ENCODE measurements around the gene DGKE.

DGKE gene

GRCh38 chr17:56833809-56834379 is at the start of gene DGKE, which contains the start of gene C17orf67:
DGKE (plus strand) TSS chr17:56834151; CDS start chr17:56834796, 645 bp downstream.
C17orf67 (minus strand) TSS chr17:56833920; CDS start chr17:56815810, 18,110 bp downstream.
- no peak for TF ChIP-seq GATA1 (IDR thresholded peaks at IDR 0.05; ENCODE audit: low read depth, low read length)
- TF ChIP-seq POLR2A (IDR thresholded peaks at IDR 0.05; ENCODE audit: low read length), result peak; percentile 43

DNA sequence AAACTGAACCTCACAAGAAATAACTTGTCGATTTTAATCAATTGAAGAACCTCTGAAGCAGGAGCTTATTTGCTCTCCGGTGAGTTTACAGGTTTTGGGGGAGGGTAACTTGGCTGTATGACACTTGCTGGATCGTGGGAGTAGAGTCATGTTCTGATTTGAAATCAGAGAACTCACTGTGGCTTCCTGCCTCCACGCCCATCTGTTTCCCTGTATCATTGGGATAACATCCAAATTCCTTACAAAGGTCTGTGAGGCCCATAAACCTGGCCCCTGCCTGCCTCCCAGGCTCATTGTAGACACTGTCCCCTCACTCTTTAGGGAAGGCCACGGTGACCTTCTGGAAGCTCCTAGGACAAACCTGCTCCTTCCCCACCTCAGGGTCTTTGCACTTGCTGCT is 48.5 kb upstream of the DGKE start:
- no peak for DNase-seq
- TF ChIP-seq POLR2A (IDR thresholded peaks at IDR 0.05; ENCODE audit: low read length) (no peak), GATA1 (IDR thresholded peaks at IDR 0.05; ENCODE audit: low read depth, low read length) (no peak)

More at GRCh38 chr17:56833809-56834379, at the start of gene DGKE, which contains the start of gene C17orf67:
- DNase-seq, result peak; percentile 94 to 98

DNA sequence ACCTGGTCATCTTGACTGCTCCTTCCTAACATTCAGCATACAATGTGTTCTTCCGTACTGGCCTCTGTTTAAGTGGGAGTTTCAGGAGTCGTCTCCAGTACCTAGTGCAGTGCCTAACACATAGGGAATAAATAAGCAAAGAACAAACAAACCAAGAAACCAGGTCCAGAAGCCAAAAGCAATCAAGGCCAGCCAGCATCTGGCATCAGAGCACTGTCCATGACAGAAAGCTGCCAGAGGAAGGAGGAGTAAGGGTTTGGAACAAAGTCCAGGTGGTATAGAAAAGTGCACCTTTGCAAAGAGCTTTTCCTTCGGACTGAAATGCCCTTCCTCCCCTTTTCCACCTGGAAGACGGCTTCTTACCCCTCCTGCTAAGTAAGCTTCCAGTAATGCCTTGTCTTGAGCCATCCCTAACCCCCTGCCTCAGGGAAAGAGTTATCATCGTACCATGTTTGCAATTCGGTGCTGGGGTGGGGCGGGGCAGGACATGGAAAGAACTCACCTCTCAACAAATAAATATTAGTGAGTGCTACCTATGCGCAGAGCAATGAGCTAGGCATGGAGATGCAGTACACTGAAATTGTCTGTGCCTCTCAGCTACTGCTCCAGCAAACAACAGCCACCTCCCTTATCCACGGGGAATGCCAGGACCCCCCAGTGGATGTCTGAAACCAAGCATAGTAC is 47.8 kb upstream of the DGKE start:
- no peak for DNase-seq
- no peak for TF ChIP-seq POLR2A (IDR thresholded peaks at IDR 0.05; ENCODE audit: low read length)
- TF ChIP-seq GATA1 (IDR thresholded peaks at IDR 0.05; ENCODE audit: low read depth, low read length), result no peak

DNA sequence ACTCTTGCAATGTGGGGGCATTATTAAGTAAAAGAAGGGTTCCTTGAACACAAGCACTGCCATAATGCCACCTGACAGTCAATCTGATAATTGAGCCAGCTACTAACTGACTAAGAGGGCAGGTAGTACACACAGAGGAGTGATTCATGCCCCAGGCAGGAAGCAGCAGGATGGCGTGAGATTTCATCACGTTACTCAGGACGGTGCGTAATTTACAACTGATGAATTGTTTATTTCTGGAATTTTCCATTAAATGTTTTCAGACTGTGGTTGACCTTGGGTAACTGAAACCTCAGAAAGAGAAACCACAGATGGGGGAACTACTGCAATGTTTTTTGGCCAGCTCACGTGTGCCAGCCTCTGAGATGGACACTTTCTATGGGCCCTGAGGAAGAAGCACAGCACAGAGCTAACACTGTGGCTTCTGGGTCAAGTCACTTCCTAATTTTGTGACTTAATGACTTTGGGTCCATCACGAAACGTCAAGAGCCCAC is 46.9 kb upstream of the DGKE start:
- peak in 1 of 2 experiments; percentile 19 for DNase-seq
- TF ChIP-seq POLR2A (IDR thresholded peaks at IDR 0.05; ENCODE audit: low read length), result no peak
- no peak for TF ChIP-seq GATA1 (IDR thresholded peaks at IDR 0.05; ENCODE audit: low read depth, low read length)

- TF ChIP-seq GATA1 (IDR thresholded peaks at IDR 0.05; ENCODE audit: low read depth, low read length) (no peak), POLR2A (IDR thresholded peaks at IDR 0.05; ENCODE audit: low read length) (no peak)
- no peak for DNase-seq
Observed at GRCh38 chr17:56792267-56792666, 41.7 kb upstream of the DGKE start.

DNA sequence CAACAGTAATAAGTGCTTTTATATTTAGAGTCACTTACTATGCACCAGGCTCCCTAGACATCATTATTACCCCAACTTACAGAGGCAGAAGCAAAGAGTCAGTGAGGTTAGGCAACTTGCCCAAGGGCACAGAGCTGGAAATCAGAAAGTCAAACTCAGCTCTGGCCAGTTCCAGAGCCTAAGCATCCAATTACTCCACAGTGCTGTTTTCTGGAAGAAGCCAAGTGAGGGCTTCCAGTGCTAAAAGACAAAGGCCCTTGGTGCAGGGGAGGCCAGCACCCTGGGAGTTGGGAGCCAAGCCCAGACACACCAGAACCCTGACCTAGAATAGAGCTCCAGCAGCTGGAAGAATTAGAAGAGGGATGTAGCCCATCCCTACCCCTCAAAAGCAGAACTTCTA is 40.4 kb upstream of the DGKE start:
- DNase-seq, result no peak
- TF ChIP-seq GATA1 (IDR thresholded peaks at IDR 0.05; ENCODE audit: low read depth, low read length) (no peak), POLR2A (IDR thresholded peaks at IDR 0.05; ENCODE audit: low read length) (no peak)

DNA sequence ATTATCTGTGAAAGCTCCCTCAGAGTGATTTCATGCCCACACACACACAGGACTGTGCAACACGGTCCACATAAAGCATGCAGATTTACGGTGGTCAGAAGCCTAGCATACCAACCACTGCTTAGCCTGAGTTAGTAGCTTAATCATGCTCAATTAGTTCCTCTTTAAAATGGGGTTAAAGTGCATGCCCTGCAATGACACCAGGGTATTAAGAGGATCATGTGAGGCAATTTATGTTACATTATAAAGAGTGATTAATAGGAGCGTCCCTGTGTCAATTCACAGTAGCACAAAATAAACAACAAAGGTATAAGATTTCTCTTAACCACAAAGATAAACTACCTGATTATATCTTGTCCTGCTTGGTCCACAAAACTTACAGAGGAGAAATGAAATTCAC is 40.0 kb upstream of the DGKE start:
- DNase-seq, result no peak
- no peak for TF ChIP-seq POLR2A (IDR thresholded peaks at IDR 0.05; ENCODE audit: low read length)
- TF ChIP-seq GATA1 (IDR thresholded peaks at IDR 0.05; ENCODE audit: low read depth, low read length), result no peak

GRCh38 chr17:56795221-56795865 is 38.6 kb upstream of the DGKE start:
- TF ChIP-seq POLR2A (IDR thresholded peaks at IDR 0.05; ENCODE audit: low read length) (no peak), GATA1 (IDR thresholded peaks at IDR 0.05; ENCODE audit: low read depth, low read length) (no peak)
- no peak for DNase-seq

GRCh38 chr17:56796536-56796935 is 37.4 kb upstream of the DGKE start:
- no peak for DNase-seq
- TF ChIP-seq GATA1 (IDR thresholded peaks at IDR 0.05; ENCODE audit: low read depth, low read length) (no peak), POLR2A (IDR thresholded peaks at IDR 0.05; ENCODE audit: low read length) (no peak)

GRCh38 chr17:56798916-56799315 is 35.0 kb upstream of the DGKE start:
- no peak for DNase-seq
- TF ChIP-seq GATA1 (IDR thresholded peaks at IDR 0.05; ENCODE audit: low read depth, low read length) (no peak), POLR2A (IDR thresholded peaks at IDR 0.05; ENCODE audit: low read length) (no peak)

GRCh38 chr17:56801459-56802178 is 32.3 kb upstream of the DGKE start:
- DNase-seq, result no peak
- TF ChIP-seq POLR2A (IDR thresholded peaks at IDR 0.05; ENCODE audit: low read length) (no peak), GATA1 (IDR thresholded peaks at IDR 0.05; ENCODE audit: low read depth, low read length) (no peak)

DNA sequence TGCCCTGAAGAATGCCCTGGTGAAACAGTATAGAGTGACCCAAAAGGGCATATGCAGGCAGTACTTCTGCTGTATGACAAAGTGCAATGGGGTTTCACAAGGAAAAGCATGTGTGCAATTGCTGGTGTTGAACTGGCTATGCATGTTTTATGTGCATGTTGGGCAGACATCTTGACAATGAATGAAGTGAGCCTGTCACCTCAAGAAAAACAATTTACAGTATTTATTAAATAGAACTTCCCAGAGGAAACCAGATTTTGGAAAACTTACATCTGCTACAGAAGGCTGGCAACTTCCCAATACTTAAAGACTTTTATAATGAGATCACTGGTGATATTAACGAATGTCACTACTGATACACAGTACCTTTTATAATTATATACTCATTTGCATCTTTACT is 30.9 kb upstream of the DGKE start:
- DNase-seq, result no peak
- TF ChIP-seq GATA1 (IDR thresholded peaks at IDR 0.05; ENCODE audit: low read depth, low read length) (no peak), POLR2A (IDR thresholded peaks at IDR 0.05; ENCODE audit: low read length) (no peak)

- DNase-seq, result no peak
- no peak for TF ChIP-seq POLR2A (IDR thresholded peaks at IDR 0.05; ENCODE audit: low read length)
- TF ChIP-seq GATA1 (IDR thresholded peaks at IDR 0.05; ENCODE audit: low read depth, low read length), result no peak
Observed at GRCh38 chr17:56804454-56804853, 29.5 kb upstream of the DGKE start.

DNA sequence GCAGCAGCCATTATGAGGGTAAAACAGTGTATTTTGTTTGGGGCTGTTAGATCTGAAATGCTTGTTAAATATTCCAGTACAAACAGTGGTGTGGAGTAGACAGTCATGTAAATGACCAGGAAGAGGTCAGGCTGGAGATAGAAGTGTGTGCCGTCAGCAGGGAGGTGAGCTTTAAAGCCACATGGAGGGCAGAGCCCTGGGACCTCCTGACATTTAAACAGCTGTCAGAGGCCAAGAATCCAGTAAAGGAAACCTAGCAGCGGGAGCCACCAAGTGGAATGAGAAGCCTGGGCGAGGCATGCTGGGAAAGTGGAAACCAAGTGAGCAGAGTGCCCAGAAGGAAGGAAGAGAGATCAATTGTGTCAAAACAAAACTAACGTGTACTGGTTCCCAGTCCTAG is 27.0 kb upstream of the DGKE start:
- DNase-seq, result no peak
- no peak for TF ChIP-seq GATA1 (IDR thresholded peaks at IDR 0.05; ENCODE audit: low read depth, low read length)
- TF ChIP-seq POLR2A (IDR thresholded peaks at IDR 0.05; ENCODE audit: low read length), result no peak

Data from erythroblast (primary cell).